Endodermal cell (in vitro differentiated cells): ENCODE results near the gene COL5A1. TPM values are rescaled to one million over a fixed set of nuclear protein-coding genes. Genes with fewer than 3 reads are reported as not detected.
A peak's percentile ranks its signal among the peaks of the same experiment; 100 is the strongest.

Experiments used
- DNase-seq: peaks from one replicate; pipeline ENCODE4 v3.0.0-alpha.2; 2017
- H3K27ac ChIP-seq: 2 replicates; pipeline ENCODE4 v1.5.1; 2013; ENCODE audit warnings: mild to moderate bottlenecking, low read depth, low read length, moderate library complexity
- H3K27me3 ChIP-seq: 2 replicates; pipeline ENCODE4 v1.6.1; 2013; ENCODE audit warnings: mild to moderate bottlenecking, low read length, moderate library complexity; ENCODE audit not compliant: insufficient read depth, control insufficient read depth, poor library complexity, severe bottlenecking
- H3K36me3 ChIP-seq: 2 replicates; pipeline ENCODE4 v1.7.0; 2013; ENCODE audit warnings: mild to moderate bottlenecking, low read length, moderate library complexity; ENCODE audit not compliant: control insufficient read depth, insufficient read depth
- H3K4me1 ChIP-seq: one replicate; pipeline ENCODE4 v1.7.0; 2013; ENCODE audit warnings: low read length; ENCODE audit not compliant: control insufficient read depth, insufficient read depth
- H3K4me3 ChIP-seq: 2 replicates; pipeline ENCODE4 v1.5.1; 2013; ENCODE audit warnings: mild to moderate bottlenecking, low read length, moderate library complexity
- H3K9ac ChIP-seq: 2 replicates; pipeline ENCODE4 v1.6.1; 2013; ENCODE audit warnings: mild to moderate bottlenecking, low read length, moderate library complexity; ENCODE audit not compliant: poor library complexity, severe bottlenecking; ENCODE audit errors: extremely low read depth
- H3K9me3 ChIP-seq: 2 replicates; pipeline ENCODE4 v1.6.1; 2013; ENCODE audit warnings: mild to moderate bottlenecking, low read length, moderate library complexity; ENCODE audit not compliant: control insufficient read depth
- H3K27ac Mint-ChIP-seq: 2 replicates; pipeline ENCODE4 v1.8.0; 2020; ENCODE audit warnings: mixed read lengths
- H3K27me3 Mint-ChIP-seq: 2 replicates; pipeline ENCODE4 v1.8.0; 2021; ENCODE audit warnings: mild to moderate bottlenecking, mixed read lengths; ENCODE audit not compliant: insufficient read depth
- H3K36me3 Mint-ChIP-seq: 2 replicates; pipeline ENCODE4 v1.8.0; 2020; ENCODE audit warnings: low read depth, mixed read lengths
- H3K4me1 Mint-ChIP-seq: 2 replicates; pipeline ENCODE4 v1.8.0; 2020; ENCODE audit warnings: mixed read lengths
- H3K4me3 Mint-ChIP-seq: 2 replicates; pipeline ENCODE4 v1.8.0; 2020; ENCODE audit warnings: mild to moderate bottlenecking, moderate library complexity, mixed read lengths
- H3K9me3 Mint-ChIP-seq: 2 replicates; pipeline ENCODE4 v1.8.0; 2020; ENCODE audit warnings: mild to moderate bottlenecking, mixed read lengths
- WGBS, 2 experiments: methylation state at CpG; one replicate each; pipeline versions ENCODE4 v1.1.5 to v1.1.7; 2013; ENCODE audit warnings: missing lambda C conversion rate in 2 of 2, mixed read lengths in 1 of 2; ENCODE audit not compliant: insufficient coverage in 1 of 2, insufficient read length in 1 of 2; 5-methylcytosine and 5-hydroxymethylcytosine counted together
- total RNA-seq, 2 donors: library from RNA; stranded (reverse); fragmentation: NEBNext Ultra II Directional in 1 of 2; extraction: Animal tissue kit (Norgen Biotek cat#: 25700) in 1 of 2; gene quantifications; 2 replicates in 1 of 2; 3 replicates in 1 of 2; pipeline ENCODE4 v1.2.1, GENCODE V29; 2021
- TF ChIP-seq, protein P1 (sequence below): fragments of 200-600 bp; sonication (generic); conservative IDR thresholded peaks from 2 replicates; pipeline ENCODE4 v1.5.0; 2021; ENCODE audit warnings: antibody characterized with exemption, mild to moderate bottlenecking

COL5A1 gene
- total RNA-seq, 2 donors from 2014 or later, result 65.3 to 76.6 TPM

DNA sequence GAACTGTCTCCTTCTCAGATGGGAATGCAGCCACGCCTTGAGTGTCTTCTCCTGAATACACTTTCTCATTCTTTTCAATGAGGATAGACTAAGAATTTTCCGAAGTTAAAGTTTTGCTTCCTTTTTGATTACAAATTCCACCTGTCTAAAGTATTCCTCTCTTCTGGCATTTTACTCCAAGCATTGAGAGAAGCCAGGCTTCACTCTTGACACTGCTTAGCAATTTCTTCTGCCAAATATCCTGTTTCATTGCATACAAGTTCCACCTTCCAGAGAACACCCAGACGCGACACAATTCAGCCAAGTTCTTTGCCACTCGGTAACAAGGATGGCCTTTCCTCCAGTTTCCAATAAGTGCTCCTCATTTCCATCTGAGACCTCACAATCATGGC is 35.6 kb upstream of the COL5A1 start:
- H3K27ac ChIP-seq, result no peak overlapping the region
- Mint-ChIP-seq H3K4me1 (no peaks in the 10 kb centered on the region), H3K9me3 (no peaks in the 10 kb centered on the region), H3K27me3 (no peaks in the 10 kb centered on the region), H3K27ac (no peak overlapping the region), H3K4me3 (no peak overlapping the region), H3K36me3 (no peaks in the 10 kb centered on the region)
- no peaks in the 10 kb centered on the region for H3K27me3 ChIP-seq
- no peak overlapping the region for H3K4me3 ChIP-seq
- no peak overlapping the region for H3K9ac ChIP-seq
- DNase-seq, result no peak
- H3K36me3 ChIP-seq, result no peaks in the 10 kb centered on the region
- peaks cover 6% of the 10 kb centered on the region for H3K4me1 ChIP-seq
- H3K9me3 ChIP-seq, result peaks cover 7% of the 10 kb centered on the region
- WGBS, 2 experiments, result 88 to 92% methylated on average over 5 of the region's 5 CpGs
- TF ChIP-seq, protein P1, sequence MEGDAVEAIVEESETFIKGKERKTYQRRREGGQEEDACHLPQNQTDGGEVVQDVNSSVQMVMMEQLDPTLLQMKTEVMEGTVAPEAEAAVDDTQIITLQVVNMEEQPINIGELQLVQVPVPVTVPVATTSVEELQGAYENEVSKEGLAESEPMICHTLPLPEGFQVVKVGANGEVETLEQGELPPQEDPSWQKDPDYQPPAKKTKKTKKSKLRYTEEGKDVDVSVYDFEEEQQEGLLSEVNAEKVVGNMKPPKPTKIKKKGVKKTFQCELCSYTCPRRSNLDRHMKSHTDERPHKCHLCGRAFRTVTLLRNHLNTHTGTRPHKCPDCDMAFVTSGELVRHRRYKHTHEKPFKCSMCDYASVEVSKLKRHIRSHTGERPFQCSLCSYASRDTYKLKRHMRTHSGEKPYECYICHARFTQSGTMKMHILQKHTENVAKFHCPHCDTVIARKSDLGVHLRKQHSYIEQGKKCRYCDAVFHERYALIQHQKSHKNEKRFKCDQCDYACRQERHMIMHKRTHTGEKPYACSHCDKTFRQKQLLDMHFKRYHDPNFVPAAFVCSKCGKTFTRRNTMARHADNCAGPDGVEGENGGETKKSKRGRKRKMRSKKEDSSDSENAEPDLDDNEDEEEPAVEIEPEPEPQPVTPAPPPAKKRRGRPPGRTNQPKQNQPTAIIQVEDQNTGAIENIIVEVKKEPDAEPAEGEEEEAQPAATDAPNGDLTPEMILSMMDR, result no peak

DNA sequence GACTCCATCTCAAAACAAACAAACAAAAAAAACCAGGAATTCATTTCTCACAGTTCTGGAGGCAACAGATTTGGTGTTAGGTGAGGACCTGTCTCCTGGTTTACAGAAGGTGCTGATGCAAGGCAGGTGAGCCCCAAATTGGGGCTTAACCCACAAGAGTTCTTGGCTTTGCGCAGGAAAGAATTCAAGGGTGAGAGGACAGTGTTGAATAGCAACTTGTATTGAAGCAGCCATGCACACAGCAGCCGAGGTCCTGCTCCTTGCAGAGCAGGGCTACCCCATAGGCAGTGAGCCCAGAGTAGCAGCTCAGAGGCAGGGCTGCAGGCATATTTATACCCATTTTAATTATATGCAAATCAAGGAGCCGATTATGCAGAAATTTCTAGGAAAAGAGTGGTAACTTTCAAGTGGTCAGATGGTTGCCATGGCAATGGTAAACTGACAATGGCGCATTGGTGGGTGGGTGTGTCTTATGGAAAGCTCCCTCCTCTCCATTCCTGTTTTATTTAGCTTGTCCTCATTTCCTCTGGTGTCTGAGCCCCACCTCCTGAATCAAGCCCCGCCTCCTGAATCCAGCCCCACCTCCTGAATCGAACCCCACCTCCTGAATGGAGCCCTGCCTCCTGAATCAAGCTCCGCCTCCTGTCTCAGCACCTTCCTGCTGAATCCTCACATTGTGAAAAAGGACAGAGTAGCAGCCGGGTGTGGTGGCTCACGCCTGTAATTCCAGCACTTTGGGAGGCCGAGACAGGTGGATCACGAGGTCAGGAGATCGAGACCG is 34.5 kb upstream of the COL5A1 start:
- TF ChIP-seq, protein P1, result no peak
- no peak overlapping the region for H3K27ac Mint-ChIP-seq
- no peaks in the 10 kb centered on the region for H3K36me3 Mint-ChIP-seq
- Histone ChIP-seq H3K27me3 (no peaks in the 10 kb centered on the region), H3K9ac (no peak overlapping the region), H3K9me3 (peaks cover 5% of the 10 kb centered on the region), H3K27ac (no peak overlapping the region), H3K4me3 (no peak overlapping the region), H3K36me3 (no peaks in the 10 kb centered on the region), H3K4me1 (peaks cover 5% of the 10 kb centered on the region)
- H3K4me1 Mint-ChIP-seq, result no peaks in the 10 kb centered on the region
- H3K9me3 Mint-ChIP-seq, result peaks cover 5% of the 10 kb centered on the region
- peak; percentile 78 for DNase-seq
- no peaks in the 10 kb centered on the region for H3K27me3 Mint-ChIP-seq
- H3K4me3 Mint-ChIP-seq, result no peak overlapping the region
- WGBS, 2 experiments, result 92% methylated on average over 11 to 13 of the region's 13 CpGs

DNA sequence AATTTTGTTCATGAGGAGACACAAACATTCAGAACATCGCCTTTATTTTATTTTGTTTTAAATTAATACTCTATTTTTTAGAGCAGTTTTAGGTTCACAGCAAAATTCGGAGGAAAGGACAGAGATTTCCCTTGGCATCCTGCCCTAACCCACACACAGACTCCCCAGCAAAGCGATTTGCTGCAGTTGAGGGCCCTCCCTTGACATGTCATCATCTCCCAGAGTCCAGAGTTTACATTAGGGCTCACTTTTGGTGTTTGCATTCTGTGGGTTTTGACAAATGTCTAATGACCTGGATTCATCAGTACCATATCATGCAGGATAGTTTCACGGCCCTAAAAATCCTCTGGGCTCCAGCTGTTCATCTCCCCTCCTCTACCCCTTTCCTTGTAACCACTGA is 33.6 kb upstream of the COL5A1 start:
- Histone ChIP-seq H3K9ac (no peak overlapping the region), H3K4me3 (no peak overlapping the region), H3K27me3 (no peaks in the 10 kb centered on the region), H3K27ac (no peak overlapping the region), H3K36me3 (no peaks in the 10 kb centered on the region), H3K4me1 (no peaks in the 10 kb centered on the region), H3K9me3 (peaks cover 12% of the 10 kb centered on the region)
- Mint-ChIP-seq H3K27ac (no peak overlapping the region), H3K27me3 (no peaks in the 10 kb centered on the region), H3K4me3 (no peak overlapping the region), H3K9me3 (peaks cover 14% of the 10 kb centered on the region), H3K36me3 (no peaks in the 10 kb centered on the region), H3K4me1 (no peaks in the 10 kb centered on the region)
- TF ChIP-seq, protein P1, result no peak
- 50 to 91% methylated on average over 1 to 4 of the region's 4 CpGs for WGBS, 2 experiments
- DNase-seq, result peak; percentile 20
